Left renal cortex interstitium (tissue), 4 donors: ENCODE measurements around the gene PRH2. TPM values are rescaled to one million over a fixed set of nuclear protein-coding genes. Genes with fewer than 3 reads are reported as not detected.

Experiments used
- DNase-seq, 4 donors: peaks; one replicate each; pipeline ENCODE4 v3.0.0-alpha.2; 2013; ENCODE audit warnings: low read depth in 4 of 4, low spot score in 2 of 4, missing footprints in 1 of 4
- polyA plus RNA-seq, 4 donors: library from polyadenylated mRNA; unstranded; fragments of 120-200 nt; gene quantifications; one replicate each; pipeline ENCODE4 v1.2.1, GENCODE V29; 2013; ENCODE audit not compliant: insufficient read length in 4 of 4

Gene PRH2
- polyA plus RNA-seq, 4 donors = 0.32 to 0.99 (median 0.57) TPM

DNA sequence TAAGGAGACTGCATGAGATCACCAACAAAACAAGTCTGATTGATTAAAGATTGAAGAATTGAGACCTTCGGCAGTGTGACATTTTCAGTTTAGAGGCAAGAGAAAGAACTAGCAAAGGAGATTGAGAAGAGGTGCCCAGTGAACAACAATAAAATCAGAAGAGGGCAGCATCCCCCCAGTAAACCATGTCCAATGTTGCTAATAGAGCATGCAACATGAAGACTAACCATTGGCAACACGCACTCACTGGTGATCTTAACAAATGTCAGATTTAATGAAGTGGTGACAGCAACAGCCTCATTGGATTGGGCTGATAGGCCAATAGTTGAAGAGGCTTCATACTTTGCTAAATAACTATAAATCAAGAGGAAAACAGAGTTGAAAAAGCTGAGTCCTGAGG is 30.8 kb downstream of the PRH2 start:
- DNase-seq = no peak

DNA sequence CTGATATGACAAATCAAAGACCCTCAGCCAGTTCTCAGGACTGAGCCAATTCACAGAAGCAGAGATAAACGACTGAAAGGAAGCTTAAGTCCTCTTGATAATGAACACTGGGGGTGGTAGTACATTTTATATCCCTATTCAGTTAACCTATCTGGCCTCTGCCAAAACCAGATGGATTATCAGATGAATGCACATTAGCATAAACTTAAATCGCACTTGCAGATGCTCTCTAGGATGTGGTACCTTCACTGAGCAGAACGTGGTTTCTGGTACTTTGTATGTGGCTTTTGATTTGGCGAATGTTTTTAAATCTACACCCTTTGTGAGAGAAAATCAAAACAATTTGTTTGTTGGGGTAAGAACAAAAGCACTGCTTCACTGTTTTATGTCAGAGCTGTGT is 31.2 kb downstream of the PRH2 start:
- no peak for DNase-seq

DNA sequence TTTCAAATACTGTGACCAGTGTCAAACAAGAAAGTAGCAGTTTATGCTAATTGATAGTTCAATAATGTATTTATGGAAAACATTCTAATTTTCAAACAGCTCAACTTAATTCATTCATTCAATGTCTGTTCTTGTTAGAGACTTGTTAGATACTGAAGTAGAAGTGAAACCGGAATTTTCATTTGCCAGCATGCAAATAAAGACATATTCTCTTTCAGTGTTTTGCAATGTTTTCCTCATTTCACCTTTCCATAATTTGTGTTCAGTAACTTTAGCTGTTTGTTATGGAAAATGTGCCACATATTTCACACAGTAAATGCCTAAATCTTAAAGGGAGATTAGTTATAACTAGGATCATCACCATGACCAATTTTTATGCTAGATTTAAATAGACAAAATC is 36.4 kb downstream of the PRH2 start:
- no peak for DNase-seq

DNA sequence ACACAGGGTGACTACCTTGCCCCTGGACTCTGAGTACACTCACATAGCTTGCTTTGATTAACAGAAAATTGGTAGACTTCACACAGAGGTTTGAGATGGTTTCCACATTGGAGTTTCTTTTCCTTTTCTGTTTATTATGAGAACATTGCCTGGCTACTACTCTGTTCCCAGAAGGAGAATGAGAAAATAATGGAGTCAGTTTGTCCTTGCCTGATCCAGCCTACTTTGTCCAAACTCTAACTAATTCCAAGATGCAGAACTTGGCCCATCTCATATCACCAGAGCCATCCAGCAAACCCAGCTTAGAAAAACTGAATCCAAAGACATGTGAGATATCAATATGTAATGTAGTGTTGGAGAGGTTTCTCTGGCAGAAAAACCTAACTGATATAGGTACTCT is 37.3 kb downstream of the PRH2 start:
- no peak for DNase-seq

DNA sequence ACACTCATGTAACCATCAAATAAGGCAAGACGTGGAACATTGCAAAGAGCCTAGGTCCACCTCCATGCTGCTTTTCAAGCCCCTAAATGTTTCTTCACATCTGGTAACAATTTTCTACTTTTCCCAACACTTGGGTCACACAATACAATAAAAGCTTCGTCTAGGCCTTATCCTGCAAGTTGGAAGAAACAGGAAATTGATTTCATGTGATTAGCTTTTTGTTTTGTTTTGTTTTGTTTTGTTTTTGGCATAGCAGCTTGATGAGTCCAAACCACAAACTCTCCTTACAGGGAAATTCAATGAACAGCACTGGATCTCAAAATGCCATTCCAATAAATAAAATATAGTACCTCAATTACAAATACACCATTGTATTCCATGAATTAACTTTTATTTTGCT is 38.4 kb downstream of the PRH2 start:
- no peak for DNase-seq

DNA sequence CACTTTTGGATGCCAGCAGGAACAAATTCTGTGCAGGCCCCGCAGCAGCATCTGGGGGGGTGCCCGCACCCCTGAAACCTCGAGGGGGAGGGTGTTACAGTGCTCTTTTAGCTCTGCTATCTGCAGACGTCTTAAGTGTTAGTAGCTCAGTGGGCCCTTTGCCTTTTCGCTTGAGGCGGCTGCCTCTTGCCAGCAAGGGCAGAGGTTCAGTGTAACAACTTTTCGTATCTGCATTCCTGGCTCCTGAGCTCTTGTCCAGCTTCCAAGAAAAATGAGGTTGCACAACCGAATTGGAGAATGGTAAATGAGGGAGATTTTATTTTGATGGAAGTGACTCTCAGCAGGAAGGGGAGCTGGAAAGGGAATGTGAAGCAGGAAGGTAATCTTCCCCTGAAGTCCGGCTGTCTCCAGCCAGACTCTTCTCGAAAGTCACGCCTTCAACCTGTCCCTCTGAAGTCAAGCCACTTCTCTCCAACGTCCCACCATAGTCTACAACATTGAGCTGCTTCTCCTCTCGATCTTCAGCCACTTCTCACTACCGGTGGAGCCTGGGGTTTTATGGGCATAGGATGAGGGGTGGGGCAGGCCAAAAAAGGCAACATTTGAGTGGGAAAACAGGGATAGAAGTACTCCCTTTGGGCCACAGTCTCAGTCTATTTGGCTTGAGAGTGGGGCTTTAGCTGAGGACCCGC is 39.9 kb downstream of the PRH2 start:
- no peak for DNase-seq

DNA sequence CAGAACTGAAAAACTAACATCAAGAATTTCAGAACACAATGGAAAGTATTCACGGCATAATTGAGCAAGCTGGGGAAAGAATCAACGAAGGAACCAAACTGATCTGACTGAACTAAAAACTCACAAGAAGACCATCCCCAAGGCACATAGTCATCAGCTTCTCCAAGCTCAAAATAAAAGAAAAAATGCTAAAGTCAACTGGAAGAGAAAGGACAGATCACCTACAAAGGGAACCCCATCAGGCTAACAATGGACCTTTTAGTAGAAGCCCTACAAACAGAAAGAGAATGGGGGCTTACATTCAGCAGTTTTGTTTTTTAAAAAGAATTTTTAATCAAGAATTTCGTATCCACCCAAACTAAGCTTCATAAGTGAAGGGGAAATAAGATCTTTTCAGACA is 45.9 kb downstream of the PRH2 start:
- no peak for DNase-seq

DNA sequence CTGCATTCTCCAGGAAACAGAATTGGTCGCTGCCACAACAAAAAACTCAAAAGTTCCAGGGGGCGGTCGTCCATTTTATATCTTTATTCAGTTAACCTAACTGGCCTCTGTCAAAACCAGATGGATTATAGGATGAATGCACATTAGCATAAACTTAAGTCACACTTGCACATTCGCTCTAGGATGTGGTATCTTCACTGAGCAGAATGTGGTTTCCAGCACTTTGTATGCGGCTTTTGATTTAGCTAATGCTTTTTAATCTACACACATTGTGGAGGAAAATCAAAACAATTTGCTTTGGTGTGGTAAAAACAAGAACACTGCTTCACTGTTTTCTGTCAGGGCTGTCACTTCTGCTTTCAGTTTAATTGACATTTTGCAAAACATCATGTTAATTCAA is 53.2 kb downstream of the PRH2 start:
- DNase-seq = no peak

Other genes with a start within 250 kb of the PRH2 start
- gene YBX3, start 205.9 kb upstream of the PRH2 start, polyA plus RNA-seq = 100 to 1,000 TPM; 215 to 278 (median 231) TPM
- not detected for gene TAS2R7, start 126.6 kb upstream of the PRH2 start, polyA plus RNA-seq
- not detected for gene TAS2R8, start 122.0 kb upstream of the PRH2 start, polyA plus RNA-seq
- under 1 TPM in 1 of 4 donors, not detected in 3; 0.09 TPM for gene TAS2R9, start 119.1 kb upstream of the PRH2 start, polyA plus RNA-seq
- gene TAS2R10, start 102.9 kb upstream of the PRH2 start, polyA plus RNA-seq = 1 to 10 TPM in 3 of 4 donors, under 1 TPM in 1; 0.65 to 3.4 (median 1.7) TPM
- gene PRR4, start 79.8 kb upstream of the PRH2 start, polyA plus RNA-seq = 10 to 100 TPM in 2 of 4 donors, 1 to 10 TPM in 2; 4.0 to 15.1 (median 8.7) TPM
- 10 to 100 TPM; 13.8 to 18.5 (median 15.5) TPM for gene PRH1, start 45.0 kb upstream of the PRH2 start, polyA plus RNA-seq
- gene TAS2R13, start 19.7 kb upstream of the PRH2 start, polyA plus RNA-seq = under 1 TPM in 2 of 4 donors, not detected in 2; 0.19 to 0.21 TPM
- 1 to 10 TPM; 2.1 to 5.8 (median 3.4) TPM for gene TAS2R14, start 10.0 kb downstream of the PRH2 start, polyA plus RNA-seq
- under 1 TPM in 1 of 4 donors, not detected in 3; 0.14 TPM for gene TAS2R50, start 57.7 kb downstream of the PRH2 start, polyA plus RNA-seq
- gene TAS2R20, start 69.1 kb downstream of the PRH2 start, polyA plus RNA-seq = 1 to 10 TPM in 3 of 4 donors, under 1 TPM in 1; 0.38 to 4.1 (median 1.8) TPM
- gene TAS2R19, start 93.4 kb downstream of the PRH2 start, polyA plus RNA-seq = 1 to 10 TPM in 2 of 4 donors, under 1 TPM in 2; 0.79 to 2.1 (median 1.3) TPM
- gene TAS2R31, start 102.2 kb downstream of the PRH2 start, polyA plus RNA-seq = 1 to 10 TPM in 3 of 4 donors, under 1 TPM in 1; 0.71 to 2.0 (median 1.6) TPM
- gene TAS2R46, start 133.1 kb downstream of the PRH2 start, polyA plus RNA-seq = under 1 TPM in 3 of 4 donors, not detected in 1; 0.14 to 0.24 (median 0.23) TPM
- under 1 TPM in 3 of 4 donors, not detected in 1; 0.31 to 0.81 (median 0.66) TPM for gene TAS2R43, start 163.1 kb downstream of the PRH2 start, polyA plus RNA-seq
- under 1 TPM in 3 of 4 donors, not detected in 1; 0.16 to 0.26 (median 0.22) TPM for gene TAS2R30, start 205.4 kb downstream of the PRH2 start, polyA plus RNA-seq
- gene SMIM10L1, start 242.0 kb downstream of the PRH2 start, polyA plus RNA-seq = 10 to 100 TPM; 16.5 to 18.3 (median 17.7) TPM